Chondrocyte (in vitro differentiated cells): Measurements from ENCODE around the gene ZDHHC7. TPM values are rescaled to one million over a fixed set of nuclear protein-coding genes. Genes with fewer than 3 reads are reported as not detected.

Source experiments
- DNase-seq: peaks from one replicate; pipeline ENCODE4 v3.0.0; 2021; ENCODE audit warnings: mixed read lengths, low spot score
- H3K27ac Mint-ChIP-seq: one replicate; pipeline ENCODE4 v1.8.0; 2021; ENCODE audit warnings: mild to moderate bottlenecking, moderate library complexity, mixed read lengths; ENCODE audit not compliant: unreplicated experiment
- H3K27me3 Mint-ChIP-seq: 2 replicates; pipeline ENCODE4 v1.8.0; 2021; ENCODE audit warnings: low read depth, mixed read lengths
- H3K36me3 Mint-ChIP-seq: 2 replicates; pipeline ENCODE4 v1.8.0; 2021; ENCODE audit warnings: low read depth, mixed read lengths
- H3K4me1 Mint-ChIP-seq: 2 replicates; pipeline ENCODE4 v1.8.0; 2021; ENCODE audit warnings: low read depth, mild to moderate bottlenecking, mixed read lengths
- H3K4me3 Mint-ChIP-seq: one replicate; pipeline ENCODE4 v1.8.0; 2021; ENCODE audit warnings: mild to moderate bottlenecking, moderate library complexity, mixed read lengths; ENCODE audit not compliant: unreplicated experiment
- H3K9me3 Mint-ChIP-seq: 2 replicates; pipeline ENCODE4 v1.8.0; 2021; ENCODE audit warnings: low read depth, mixed read lengths
- CTCF ChIP-seq: fragments of 200-600 bp; sonication (generic); IDR thresholded peaks from 2 replicates; pipeline ENCODE4 v1.5.0; 2021; ENCODE audit warnings: antibody characterized with exemption, mild to moderate bottlenecking, moderate library complexity
- total RNA-seq: library from RNA; stranded (reverse); gene quantifications from 3 replicates; pipeline ENCODE4 v1.2.1, GENCODE V29; 2021

ZDHHC7 gene
- total RNA-seq, 1 donor from 2014 or later: 50.2 TPM

- no peaks in the 10 kb centered on the region for H3K36me3 Mint-ChIP-seq
- H3K27ac Mint-ChIP-seq: no peak overlapping the region
- no peak for DNase-seq
- no peak for TF ChIP-seq CTCF
- no peak overlapping the region for H3K4me3 Mint-ChIP-seq
- H3K9me3 Mint-ChIP-seq: no peaks in the 10 kb centered on the region
- peaks cover 10% of the 10 kb centered on the region for H3K27me3 Mint-ChIP-seq
- peaks cover 11% of the 10 kb centered on the region for H3K4me1 Mint-ChIP-seq
Observed at GRCh38 chr16:84924331-84925091, 86.8 kb downstream of the ZDHHC7 start.

Other genes starting within 250 kb of the ZDHHC7 start
- 1.7 to 12.1 TPM (median 11.7 TPM) in 3 replicates for gene CRISPLD2, start 191.6 kb downstream of the ZDHHC7 start, total RNA-seq
- 10.4 to 13.0 TPM (median 11.6 TPM) in 3 replicates for gene KIAA0513, start 16.3 kb upstream of the ZDHHC7 start, total RNA-seq
- gene CIBAR2, start 100.9 kb upstream of the ZDHHC7 start, total RNA-seq: not detected in 3 replicates